GM18909 (cell line): Measurements from ENCODE around the gene RPS6KC1.
"Not testable (repeated sequence)": the region's sequence is repeated elsewhere in the genome, so short reads cannot be mapped to it uniquely, and the experiment has no call there.

Experiments
- ATAC-seq: cut with Tn5 transposase; IDR thresholded peaks from one replicate; pipeline ENCODE4 v1.9.1; 2021; ENCODE audit warnings: mild to moderate bottlenecking; ENCODE audit not compliant: unreplicated experiment, poor library complexity

RPS6KC1 gene

DNA sequence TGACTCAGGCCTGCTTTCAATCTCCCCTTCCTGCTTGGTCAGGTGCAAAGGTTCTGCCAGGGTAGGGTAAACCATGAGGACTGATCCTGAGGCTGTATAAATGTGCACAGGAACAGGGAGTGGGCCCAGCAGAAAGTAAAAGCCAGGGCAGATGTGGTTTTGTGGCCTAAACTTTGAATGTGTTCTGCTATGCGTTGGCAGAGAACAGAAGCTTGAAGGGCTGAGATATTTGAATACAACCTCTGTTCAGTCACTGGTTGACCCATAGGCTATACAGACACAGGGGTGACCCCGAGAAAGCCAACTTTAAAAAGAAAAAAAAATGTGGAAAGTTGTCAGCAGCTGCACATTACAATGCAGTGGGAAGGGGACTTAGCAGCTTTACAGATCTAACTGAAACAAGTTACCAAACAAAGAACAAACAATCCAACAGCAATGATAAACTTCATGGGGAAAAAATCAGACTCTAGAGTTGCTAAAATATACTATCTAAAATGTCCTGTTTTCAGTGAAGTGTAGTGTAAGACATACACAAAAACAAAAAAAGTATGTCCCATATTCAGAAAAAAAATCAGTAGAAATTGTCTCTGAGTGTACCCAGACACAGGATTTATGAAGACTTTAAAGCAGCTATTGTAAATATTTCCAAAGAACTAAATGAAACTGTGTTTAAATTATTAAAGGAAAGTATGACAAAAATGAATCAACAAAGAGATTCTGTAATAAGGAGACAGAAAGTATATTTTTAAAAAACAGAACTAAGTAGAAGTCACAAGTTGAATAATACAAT is 216.1 kb downstream of the RPS6KC1 start:
- ATAC-seq: no peak

DNA sequence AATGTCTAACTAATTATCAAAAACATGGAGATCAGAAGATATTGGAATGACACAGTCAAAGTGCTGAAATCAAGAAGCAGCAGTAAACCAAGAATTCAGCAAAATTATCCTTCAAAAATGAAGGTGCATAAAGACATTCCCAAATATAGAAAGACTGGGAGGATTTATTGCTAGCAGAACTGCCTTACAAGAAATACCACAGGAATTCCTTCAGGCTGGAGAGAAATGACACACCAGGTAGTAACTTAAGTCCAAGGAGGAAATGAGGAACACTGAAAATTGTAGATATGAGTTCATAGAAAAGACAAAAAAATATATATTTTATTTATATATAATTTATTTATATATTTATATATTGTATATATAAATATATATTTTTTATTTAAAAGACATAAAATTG is 217.2 kb downstream of the RPS6KC1 start:
- no peak for ATAC-seq

DNA sequence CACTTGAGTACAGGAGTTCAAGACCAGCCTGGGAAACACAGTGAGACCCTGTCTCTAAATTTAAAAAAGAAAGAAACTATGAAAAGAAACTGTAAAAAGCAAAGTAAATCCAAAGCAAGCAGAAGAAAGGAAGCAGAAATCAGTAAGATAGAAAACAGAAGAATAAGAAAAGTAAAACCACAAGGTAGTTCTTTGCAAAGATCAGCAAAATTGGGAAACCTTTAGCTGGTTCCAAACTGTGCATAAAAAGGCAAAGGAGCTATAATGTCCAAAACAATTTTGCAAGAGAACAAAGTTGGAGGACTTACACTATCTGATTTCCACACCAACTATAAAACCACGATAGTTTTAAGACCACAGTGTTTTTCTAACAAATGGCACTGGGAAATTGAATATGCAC is 218.8 kb downstream of the RPS6KC1 start:
- no peak for ATAC-seq

DNA sequence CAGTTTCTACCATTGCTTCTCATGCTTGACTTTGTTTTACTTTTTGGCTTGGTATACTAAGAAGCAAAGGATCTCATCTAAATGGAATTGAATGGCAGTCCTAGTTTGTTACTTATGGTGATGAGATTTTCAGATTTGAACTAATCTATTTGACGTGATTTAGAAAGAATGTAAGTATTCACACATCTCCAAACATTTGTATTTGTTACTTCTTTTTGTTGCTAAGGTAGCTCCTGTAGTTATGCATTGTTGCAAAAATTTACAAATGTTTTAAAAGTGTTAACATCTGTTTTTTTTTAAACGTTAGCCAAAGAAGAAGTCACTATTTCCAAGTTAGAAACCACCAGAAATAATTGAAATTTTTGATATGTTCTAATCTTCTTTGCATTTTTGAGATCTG is 222.5 kb downstream of the RPS6KC1 start:
- no peak for ATAC-seq

DNA sequence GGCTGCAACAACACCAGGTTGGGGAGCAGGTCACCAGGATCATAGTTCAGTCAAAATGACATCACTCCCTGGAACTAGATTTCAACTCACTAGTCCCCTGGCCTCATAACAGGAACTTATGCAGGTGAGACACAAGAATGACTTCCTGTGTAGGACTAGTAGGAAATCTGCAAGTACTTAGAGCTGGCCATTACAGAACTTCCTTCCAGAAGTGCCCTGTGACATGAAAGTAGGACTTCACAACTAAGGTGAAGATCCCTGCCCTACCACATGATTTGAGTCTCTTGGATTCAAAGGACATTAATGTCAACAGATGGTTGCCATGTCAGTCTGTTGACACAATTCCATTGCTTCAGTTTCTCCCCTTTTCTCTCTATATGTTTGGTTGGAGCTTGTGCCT is 223.1 kb downstream of the RPS6KC1 start:
- ATAC-seq: no peak

DNA sequence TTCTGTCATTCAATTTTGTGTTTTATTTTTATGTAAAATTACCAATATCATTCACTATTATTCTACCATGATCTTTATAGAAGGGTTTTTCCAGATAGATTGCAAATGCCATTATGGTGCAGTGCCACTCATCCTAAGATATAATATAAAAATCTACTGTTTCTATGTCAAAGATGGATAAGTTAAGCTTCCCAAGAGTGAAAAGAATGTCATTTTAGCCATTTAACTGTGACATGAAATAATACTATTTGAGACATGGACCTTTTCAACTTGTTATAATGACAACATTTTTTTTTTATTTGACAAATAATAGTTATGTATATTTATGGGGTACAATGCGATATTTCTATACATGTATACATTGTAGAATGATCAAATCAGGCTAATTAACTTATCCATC is 224.3 kb downstream of the RPS6KC1 start:
- ATAC-seq: no peak

DNA sequence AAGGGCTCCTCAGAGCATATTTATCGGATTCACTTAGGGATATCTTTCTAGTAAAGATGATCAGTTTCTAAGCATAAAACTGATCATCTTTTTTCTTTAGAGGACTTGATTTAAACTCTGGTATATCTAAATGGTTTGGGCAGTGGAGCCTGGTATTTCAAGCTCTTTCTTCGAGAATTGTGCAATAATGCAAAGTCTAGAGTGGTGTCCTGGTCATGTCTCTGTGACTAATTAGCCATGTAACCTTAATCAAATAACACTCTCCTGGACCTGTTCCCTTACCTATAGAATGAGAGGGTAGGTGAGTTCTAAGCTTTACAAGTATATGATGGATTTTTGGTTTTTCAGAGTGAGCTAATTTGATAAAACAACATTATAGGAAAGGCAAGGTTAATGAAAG is 225.2 kb downstream of the RPS6KC1 start:
- no peak for ATAC-seq

DNA sequence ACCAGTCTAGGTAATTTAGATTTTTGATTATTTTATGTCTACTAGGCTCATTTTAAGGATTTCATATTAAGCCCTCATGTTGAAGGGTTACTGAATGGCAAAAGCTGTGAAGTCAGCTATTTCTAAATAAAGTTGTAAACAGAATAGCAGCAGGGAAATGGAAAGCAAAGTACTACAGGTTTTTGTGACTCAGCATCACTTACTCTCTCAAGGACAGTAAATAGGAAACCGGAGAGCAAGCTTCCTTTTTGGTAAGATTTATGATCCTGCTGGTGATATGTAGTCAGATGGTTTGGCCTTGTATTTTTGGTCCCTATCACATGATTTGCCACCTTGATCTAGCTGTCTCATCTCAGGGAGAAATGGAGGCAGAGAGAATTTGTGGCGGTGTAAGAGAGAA is 226.0 kb downstream of the RPS6KC1 start:
- no peak for ATAC-seq

DNA sequence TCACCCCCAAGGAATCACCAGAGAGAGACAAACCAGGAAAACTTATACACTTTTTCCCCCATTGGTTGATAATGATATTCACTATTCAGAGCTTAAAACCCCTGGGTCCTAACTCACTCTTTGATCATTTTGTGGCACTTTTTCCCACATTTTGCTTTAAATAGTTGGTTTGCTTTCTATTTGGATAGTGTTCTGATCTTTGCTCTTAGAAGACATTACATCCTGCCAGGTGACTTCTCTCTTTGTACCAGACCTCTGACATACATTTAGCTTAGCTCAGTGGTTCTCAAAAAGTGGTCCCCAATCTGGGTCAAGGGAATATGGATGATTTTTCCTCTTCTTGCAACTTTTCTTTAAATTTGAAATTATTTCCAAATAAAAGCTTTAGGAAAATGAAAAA is 228.4 kb downstream of the RPS6KC1 start:
- ATAC-seq: no peak

DNA sequence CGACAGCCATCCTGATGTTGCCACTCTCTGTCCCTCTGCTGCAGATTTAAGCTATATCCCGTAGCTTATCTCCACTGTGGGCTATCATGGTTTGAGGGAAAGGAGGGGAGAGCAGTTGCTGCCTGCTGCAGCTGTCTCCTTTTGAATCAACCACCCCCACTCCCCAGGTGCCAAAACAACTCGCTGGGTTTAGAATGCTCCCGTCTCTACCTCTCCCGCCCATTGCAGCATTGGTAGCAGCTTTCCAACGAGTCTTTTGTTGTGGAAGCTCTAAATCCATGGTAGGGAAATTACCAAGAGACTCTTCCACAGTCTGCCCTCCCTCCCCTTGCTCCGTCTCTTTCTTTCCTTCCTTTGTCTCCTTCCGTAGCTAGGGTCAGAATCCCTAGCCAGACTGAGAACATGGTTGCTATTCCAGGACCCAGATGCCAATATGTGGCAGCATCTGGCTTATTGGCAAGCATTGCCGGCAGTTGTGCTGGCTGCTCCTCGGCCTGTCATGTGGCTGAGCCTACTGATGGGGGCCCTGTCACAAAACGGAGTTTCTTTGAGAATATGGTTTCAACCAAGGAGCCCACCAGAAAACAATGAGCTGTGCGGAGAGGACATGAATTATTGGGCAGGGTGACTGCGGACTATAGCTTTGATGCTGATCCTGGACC is 230.7 kb downstream of the RPS6KC1 start:
- ATAC-seq: no peak

DNA sequence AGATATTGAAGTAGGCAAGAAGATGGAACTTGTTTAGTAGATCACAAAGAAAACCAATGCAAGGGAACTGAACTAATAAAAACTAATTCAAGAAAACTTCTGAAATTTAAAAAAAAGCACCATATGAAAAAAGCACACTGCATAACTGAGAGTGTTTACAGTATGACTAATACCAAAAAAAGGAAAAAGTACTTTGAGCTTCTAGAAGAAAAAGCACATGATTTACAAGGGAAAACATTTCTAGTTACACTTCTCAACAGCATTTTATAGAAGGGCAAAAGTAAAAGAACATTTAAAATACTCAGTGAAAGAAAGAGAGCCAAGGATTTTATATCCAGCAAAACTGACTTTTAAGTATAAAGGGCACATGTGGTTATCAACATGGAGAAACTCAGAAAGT is 233.6 kb downstream of the RPS6KC1 start:
- ATAC-seq: no peak

DNA sequence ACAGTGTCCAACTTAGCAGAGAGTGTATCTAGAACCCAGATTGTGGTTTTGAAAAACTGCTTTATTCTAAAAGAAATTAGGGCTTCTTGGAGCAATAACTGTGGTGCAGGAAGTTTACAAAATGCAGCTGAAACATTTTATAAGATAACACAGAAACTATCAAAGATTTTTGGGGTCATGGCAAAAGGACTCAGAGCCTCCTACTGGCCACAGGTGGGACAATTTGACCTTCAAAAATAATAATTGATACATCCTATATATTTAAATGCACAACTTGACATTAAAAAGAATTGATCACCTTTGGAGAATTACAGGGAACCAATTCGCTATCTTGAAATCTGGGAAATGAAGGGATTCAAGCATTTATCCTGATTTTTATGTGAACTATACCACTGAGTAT is 235.2 kb downstream of the RPS6KC1 start:
- no peak for ATAC-seq

DNA sequence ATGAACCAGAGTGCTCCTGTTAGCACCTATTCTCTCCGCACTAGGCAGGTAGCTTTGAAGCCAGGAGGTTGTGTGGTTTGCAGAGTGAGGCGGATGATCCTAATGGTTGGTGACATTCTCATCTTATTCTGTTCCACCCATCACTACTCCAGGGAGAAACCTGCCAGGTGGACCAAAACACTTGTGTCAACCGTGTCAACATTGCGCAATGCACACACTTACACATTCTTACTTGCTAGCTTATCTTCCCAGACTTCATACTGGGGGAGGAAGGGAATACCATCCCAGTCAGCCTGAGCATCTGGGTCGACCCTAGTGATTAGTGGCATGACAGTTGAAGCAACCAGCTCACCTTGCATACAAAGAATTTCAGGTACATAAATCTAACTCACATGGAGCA is 236.9 kb downstream of the RPS6KC1 start:
- no peak for ATAC-seq

DNA sequence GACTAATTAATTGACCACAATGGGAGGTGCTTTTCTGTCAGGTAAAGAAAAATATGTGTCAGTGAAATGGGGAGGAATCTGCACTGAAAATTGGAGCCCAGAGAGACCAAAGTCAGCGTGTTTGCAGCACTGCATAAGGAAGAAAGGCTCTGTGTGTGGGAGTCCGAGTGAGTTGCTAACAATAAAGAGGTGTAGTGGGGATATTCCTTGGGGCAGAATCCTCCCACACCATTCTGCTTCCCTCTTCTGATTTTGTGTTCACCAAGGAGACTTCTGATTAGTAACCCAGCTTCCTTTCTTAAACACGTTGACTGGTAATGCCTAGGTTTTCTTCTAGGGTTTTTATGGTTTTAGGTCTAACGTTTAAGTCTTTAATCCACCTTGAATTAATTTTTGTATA is 240.5 kb downstream of the RPS6KC1 start:
- no peak for ATAC-seq

DNA sequence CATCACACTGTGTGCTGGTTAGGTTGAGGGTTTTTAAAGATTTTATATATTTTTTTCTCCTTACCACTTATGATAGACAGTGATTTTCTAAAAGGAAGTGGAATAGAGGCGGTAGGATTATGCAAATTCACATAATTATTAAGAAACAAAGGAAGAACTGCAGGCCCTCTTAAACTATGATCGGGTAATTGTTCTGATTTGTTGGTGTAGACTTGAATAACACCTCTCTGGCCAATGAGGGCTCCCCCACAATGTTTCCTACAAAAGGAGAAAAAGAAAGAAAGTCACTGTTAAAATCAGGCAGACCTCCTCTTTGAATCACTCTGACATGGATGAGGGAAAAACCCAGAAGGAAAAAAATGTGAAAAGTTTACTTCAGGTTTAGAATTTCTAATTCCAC is 241.6 kb downstream of the RPS6KC1 start:
- no peak for ATAC-seq

DNA sequence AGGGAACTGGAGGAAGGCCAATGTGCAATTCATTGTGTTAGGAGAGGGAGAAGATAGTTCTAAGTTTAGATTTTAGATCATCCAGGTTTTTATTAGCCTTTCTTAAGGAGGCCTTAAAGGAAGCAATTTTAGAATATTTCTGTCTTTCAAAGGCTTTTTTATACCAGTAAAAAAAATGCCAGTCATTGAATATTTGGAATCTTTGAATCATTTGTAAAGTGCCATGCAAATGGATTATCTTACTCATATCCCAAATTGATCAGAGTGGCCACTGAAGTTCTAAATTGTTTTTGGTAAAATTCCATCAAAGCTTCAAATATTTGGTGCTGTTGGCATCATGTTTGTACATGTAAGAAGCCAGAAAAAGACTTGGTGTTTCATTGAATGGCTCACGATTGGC is 244.8 kb downstream of the RPS6KC1 start:
- ATAC-seq: no peak

DNA sequence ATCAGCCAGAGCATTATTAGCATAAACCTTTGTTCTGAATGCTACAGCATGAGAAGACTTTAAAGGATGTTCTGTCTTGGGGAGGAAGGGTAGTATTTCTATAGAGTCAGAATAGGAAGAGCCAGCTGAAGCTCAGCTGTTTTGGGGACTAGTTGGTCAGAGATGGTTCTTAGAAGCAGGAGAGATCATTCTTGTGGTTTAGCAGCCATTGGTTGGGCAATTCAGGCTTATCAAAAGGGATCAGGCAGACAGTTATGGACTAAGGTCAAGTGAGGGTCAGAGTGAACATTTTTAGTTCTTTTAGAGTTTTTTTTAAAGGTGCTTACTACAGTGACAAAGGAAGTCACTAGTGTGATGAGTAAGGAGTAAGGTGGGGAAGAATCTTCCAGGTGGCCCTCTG is 245.5 kb downstream of the RPS6KC1 start:
- ATAC-seq: no peak

DNA sequence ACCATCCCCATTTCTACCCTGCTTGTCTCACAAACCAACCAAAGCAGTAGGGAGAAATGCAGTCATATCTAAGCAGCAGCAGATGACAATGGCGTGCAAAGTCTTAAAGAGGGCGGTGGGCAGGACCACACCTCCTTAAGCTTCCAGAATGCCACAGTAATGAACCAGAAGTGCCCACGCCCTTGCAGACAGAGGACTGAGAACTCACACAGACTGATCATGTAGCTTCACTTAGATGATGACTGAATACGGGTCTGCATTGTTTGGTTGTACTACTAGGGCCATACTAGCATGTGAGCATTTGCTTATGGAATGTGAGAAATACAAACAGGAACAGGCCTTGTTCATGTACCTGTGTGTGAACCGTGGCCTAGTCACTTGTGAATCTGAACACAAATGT is 246.0 kb downstream of the RPS6KC1 start:
- no peak for ATAC-seq

DNA sequence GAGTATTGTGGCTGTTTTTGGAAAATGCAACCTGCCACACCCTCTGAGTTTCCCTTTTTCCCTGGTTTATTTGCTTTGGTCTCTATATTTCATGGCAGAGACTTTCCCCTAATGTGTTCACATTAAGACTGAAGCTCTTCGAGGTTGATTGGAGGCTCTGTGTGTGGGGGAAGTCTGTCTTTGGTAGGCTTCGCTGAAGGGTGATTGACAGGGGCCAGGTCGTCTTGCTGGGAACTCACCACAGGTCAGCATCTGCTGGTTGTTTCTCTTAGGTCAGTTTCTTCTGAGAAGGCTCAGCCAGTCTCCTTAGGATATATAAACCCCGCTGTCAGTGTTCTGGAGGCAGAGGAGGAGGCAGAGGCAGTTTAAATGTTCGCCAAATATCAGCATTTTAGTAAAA is 249.4 kb downstream of the RPS6KC1 start:
- no peak for ATAC-seq

DNA sequence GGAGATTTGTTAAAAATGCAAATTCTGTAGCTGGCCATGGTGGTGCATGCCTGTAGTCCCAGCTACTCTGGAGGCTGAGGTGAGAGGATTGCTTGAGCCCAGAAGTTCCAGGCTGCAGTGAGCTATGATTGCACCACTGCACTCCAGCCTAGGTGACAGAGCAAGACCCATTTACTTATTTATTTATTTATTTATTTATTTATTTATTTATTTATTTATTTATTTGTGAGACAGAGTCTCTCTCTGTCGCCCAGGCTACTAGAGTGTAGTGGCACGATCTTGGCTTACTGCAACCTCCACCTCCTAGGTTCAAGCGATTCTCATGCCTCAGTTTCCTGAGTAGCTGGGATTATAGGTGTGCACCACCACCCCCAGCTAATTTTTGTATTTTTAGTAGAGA is 250.5 kb downstream of the RPS6KC1 start:
- ATAC-seq: not testable (repeated sequence)

DNA sequence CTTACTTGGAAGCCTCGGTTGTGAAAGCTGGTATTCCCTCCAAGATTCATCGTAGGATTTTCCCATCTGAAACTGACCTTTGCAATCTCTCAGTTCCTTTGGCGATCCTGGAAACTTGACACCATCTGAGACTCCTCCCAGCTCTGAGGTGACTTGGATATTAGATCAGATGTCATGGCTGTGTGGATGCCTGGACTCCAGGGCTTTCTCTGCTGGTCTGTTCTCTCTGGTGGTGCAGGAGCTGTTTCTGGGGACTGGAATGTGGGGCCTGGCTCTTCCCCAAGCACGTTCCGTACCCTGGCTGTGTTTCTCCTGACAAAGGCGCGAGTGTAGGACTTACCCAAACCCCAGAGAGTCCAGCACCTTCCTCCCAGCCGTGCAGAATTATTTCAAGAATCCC is 252.2 kb downstream of the RPS6KC1 start:
- no peak for ATAC-seq

DNA sequence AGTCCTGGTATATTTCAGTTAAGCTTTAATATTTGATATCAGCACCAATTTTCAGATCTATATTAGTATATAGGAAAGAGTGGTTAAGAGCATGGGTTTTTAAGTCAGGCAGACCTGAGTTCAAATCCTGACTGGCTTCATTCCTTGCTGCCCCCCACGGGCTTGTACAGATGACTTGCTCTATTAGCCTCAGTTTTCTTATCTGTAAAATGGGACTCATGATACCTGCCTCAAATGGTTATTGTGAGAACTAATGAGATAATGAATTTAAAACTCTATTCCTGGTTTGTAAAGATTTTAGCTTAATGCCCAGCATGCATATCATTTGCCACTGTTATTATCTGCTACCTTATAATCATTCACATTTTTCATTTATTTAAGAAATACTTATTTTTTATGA is 264.5 kb downstream of the RPS6KC1 start:
- no peak for ATAC-seq
